ENCODE measurements around the gene CAPN7.

Gene CAPN7

GRCh38 chr3:15199493-15200105 lies 6.4 kb upstream of the CAPN7 start:
- no peak for DNase-seq (ENCODE audit: low read depth, low spot score)

- no peak for DNase-seq (ENCODE audit: low read depth, low spot score)
Observed at GRCh38 chr3:15204005-15204404, 2.0 kb upstream of the CAPN7 start.

DNA sequence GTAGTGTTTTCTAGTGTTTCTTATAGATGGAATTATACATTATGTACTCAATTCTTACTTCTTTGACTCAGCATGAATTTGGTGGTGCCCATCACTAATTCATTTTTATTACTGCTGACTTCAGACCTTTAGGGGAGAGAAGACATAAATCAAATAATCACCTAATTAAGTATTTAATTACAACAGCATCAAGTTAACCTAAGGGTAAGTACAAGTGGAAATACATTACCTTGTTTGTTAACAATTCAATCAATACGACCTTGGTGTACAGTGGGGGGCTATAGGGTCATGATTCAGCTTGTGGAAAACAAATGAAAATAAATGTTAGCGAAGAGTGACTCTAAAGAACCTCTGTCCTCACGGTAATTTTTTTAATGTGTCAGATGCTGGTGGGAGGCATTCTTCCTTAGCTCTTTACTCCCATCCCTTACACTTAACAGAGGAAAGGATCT lies 538 bp upstream of the CAPN7 start:
- no peak for DNase-seq (ENCODE audit: low read depth, low spot score)

- DNase-seq (ENCODE audit: low read depth, low spot score) = no peak
Observed at GRCh38 chr3:15206662-15207576, 873 bp downstream of the CAPN7 start.

DNA sequence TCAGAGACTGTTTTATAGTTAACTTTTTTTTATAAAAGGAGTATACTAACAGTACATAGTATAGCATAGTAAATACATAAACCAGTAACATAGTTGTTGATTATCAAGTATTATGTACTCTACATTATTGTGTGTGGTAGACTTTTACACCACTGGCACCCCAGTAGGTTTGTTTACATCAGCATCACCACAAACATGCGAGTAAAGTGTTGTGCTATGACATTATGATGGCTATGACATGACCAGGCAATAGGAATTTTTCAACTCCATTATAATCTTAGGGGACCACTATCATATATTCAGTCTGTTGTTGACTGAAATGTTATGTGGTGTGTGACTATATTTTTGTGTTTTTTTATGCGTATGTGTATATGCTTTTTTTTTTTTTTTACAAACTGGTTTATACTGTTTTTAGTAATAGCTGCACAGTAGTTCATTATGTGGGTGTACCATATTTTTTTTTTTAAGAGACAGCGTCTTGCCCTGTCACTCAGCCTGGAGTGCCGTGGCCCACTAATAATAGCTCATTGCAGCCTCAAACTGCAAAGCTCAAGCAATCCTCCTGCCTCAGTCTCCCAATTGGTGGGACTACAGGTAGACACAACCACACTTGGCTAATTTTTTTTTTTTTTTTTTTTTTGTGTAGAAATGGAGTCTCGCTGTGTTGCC lies 1.9 kb downstream of the CAPN7 start:
- DNase-seq (ENCODE audit: low read depth, low spot score) = no peak

DNA sequence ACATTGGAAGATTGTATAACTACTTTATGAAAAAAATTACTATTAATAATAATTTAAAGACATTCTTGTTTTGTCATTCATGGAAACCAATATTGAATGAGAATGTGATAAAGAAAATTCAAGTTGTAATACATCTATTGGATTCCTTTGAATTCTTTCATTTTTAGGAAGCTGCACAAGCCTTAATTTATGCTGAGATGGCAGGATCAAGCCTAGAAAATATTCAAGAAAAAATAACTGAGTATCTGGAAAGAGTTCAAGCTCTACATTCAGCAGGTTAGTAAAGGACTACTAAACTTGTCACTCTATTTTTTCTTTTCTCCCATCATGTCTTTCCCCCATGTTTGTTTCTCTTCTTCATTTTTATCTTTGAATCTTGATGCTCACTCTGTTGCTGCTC lies 5.9 kb downstream of the CAPN7 start:
- DNase-seq (ENCODE audit: low read depth, low spot score) = no peak

DNA sequence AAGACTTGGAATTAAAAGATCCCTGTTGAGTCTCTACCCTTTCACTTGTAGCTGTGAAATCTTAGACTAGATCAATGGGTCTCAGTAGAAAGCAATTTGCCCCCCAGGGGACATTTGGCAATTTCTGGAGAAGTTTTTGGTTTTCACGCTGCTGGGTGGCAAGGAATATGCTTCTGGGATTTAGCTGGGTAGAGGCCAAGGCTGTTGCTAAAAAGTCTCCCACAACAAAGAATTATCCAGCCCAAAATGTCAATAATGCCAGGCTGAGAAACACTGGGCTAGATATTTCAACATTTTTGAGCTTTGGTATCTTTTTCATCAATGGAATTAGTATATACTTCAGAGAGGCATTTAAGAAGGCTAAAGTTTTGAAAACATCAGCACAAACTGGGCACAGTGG lies 8.7 kb downstream of the CAPN7 start:
- no peak for DNase-seq (ENCODE audit: low read depth, low spot score)

DNA sequence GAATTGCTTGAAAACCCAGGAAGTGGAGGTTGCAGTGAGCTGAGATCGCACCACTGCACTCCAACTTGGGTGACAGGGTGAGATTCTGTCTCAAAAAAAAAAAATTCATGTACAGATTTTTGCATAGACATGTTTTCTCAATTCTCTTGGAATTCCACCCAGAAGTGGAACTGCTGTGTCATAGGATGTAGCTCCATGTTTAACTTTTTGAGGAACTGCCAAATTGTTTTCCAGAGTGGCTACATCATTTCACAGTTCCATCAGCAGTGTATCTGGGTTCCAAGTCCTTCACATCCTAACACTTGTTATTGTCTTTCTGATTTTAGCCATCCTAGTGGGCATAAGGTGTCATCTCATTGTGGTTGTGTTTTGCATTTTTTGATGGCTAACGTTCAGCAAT lies 9.9 kb downstream of the CAPN7 start:
- no peak for DNase-seq (ENCODE audit: low read depth, low spot score)

- no peak for DNase-seq (ENCODE audit: low read depth, low spot score)
Observed at GRCh38 chr3:15216501-15216900, 10.5 kb downstream of the CAPN7 start.

DNA sequence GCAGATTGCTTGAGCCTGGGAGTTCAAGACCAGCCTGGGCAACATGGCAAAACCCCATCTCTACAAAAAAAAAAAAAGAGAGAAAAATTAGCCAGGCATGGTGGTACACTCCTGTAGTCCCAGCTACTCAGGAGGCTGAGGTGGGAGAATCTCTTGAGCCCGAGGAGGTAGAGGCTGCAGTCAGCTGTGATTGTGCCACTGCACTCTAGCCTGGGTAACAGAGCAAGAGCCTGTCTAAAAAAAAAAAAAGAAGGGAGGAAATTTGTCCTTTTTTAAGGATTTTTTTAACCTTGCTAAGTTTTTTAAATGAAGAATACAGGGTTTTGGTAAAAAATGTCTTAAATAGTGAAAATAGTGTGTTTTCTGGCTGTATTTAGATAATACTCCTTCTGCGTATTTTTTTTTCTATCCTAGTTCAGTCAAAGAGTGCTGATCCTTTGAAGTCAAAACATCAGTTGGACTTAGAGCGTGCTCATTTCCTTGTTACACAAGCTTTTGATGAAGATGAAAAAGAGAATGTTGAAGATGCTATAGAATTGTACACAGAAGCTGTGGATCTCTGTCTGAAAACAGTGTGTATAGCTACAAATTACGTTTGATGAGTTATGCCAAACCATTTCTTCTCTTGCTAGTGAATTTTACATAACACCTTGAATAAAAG lies 11.1 kb downstream of the CAPN7 start:
- DNase-seq (ENCODE audit: low read depth, low spot score) = no peak

GRCh38 chr3:15217841-15218267 lies 11.8 kb downstream of the CAPN7 start:
- DNase-seq (ENCODE audit: low read depth, low spot score) = no peak

GRCh38 chr3:15218689-15219088 lies 12.6 kb downstream of the CAPN7 start:
- DNase-seq (ENCODE audit: low read depth, low spot score) = no peak

DNA sequence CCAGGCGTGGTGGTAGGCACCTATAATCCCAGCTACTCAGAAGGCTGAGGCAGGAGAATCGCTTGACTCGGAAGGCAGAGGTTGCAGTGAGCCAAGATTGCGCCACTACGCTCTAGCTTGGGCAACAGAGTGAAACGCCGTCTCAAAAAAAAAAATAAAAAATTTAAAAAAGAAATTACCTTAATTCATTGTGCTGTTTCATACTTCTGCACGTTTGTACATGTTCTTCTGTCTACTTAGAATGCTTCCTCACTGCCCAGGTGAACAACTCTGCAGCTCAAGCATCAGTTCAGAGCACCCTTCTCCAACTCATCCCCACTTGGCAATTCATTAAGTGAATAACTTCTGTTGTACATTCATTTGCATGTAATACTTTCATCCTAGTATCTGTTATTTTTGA lies 14.0 kb downstream of the CAPN7 start:
- no peak for DNase-seq (ENCODE audit: low read depth, low spot score)

- no peak for DNase-seq (ENCODE audit: low read depth, low spot score)
Observed at GRCh38 chr3:15220661-15221060, 14.6 kb downstream of the CAPN7 start.

DNA sequence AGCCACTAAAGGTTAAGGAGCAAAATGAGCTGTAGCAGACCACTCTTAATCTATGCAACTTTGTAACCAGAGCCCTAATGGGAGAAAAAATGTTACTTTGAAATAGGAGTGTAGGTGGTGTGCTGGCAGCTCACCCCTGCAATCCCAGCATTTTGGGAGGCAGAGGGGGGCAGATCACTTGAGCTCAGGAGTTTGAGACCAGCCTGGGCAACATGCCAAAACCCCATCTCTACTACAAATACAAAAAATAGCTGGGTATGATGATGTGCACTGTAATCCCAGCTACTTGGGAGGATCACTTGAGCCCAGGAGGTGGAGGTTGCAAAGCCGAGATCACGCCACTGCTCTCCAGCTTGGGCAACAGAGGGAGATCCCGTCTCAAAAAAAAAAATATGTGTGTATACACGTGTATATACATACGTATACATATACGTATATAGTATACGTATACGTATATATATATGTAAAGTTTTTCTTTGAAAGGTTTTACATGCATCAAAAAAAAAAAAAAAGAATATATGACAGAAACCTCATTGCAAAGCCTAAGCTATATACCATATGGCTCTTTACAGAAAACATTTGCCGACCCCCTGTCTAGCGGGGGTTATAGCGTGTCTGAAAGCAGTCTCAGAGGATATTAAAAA lies 15.7 kb downstream of the CAPN7 start:
- no peak for DNase-seq (ENCODE audit: low read depth, low spot score)

GRCh38 chr3:15223685-15224572 lies 17.9 kb downstream of the CAPN7 start:
- DNase-seq (ENCODE audit: low read depth, low spot score) = no peak

GRCh38 chr3:15228147-15228546 lies 22.1 kb downstream of the CAPN7 start:
- DNase-seq (ENCODE audit: low read depth, low spot score) = no peak

- DNase-seq (ENCODE audit: low read depth, low spot score) = no peak
Observed at GRCh38 chr3:15229262-15229661, 23.2 kb downstream of the CAPN7 start.

DNA sequence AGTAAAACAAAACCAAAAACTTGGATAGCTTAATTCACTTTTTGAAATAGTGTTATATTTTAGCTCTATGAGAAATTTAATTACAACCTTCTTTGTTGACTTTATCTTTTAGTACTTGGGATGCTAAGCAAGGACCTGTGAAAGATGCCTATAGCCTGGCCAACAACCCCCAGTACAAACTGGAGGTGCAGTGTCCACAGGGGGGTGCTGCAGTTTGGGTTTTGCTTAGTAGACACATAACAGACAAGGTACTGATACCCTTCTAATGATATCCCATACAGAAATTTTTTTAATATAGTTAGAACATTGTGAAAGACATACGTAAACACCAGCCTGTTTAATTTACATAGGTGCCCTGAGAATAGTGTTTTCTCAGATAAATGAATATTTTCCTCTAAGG lies 35.3 kb downstream of the CAPN7 start:
- no peak for DNase-seq (ENCODE audit: low read depth, low spot score)

- DNase-seq (ENCODE audit: low read depth, low spot score) = no peak
Observed at GRCh38 chr3:15243822-15244482, 37.9 kb downstream of the CAPN7 start.

All from iPS DF 19.7 (cell line).